H7 (cell line): ENCODE results near the gene TNC. TPM values are rescaled to one million over a fixed set of nuclear protein-coding genes. Genes with fewer than 3 reads are reported as not detected.

Source experiments
- DNase-seq: peaks from one replicate; pipeline ENCODE4 v3.0.0; 2012
- H3K27me3 ChIP-seq: 2 replicates; pipeline ENCODE4 v1.6.0; 2011; ENCODE audit warnings: mild to moderate bottlenecking, low read length; ENCODE audit not compliant: control insufficient read depth, insufficient read depth
- H3K36me3 ChIP-seq: replicated peaks from 2 replicates; pipeline ENCODE4 v1.5.1; 2011; ENCODE audit warnings: low read length; ENCODE audit not compliant: control insufficient read depth, insufficient read depth
- H3K4me3 ChIP-seq: 2 replicates; pipeline ENCODE4 v1.5.1; 2011; ENCODE audit warnings: low read depth, mild to moderate bottlenecking, control low read depth, low read length, moderate library complexity; ENCODE audit not compliant: insufficient read depth
- total RNA-seq: library from RNA; depleted of rRNA; stranded (reverse); fragments of >200 nt; shearing (Covaris generic); gene quantifications from 2 replicates; pipeline ENCODE4 v1.2.3, GENCODE V29; 2014

Gene TNC
- total RNA-seq, 1 experiment from 2014 or later, result 81.9 TPM

DNA sequence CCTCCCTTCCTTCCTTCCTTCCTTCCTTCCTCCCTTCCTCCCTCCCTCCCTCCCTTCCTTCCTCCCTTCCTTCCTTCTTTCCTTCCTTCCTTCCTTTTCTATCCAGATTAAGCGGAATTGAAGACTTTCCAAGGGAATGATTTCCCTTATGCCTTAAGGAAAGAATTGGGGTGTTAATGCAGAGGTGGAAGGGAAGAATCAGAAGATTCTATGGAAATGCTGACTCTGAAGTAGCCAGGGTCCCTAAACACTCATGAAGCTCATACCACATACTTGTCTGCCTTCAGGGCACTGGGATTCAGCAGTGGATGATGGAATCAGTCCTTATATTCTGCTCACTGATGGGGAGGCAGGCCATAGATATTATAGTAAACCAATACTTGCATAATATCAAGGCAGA lies 48.2 kb downstream of the TNC start:
- Histone ChIP-seq H3K36me3 (no peaks in the 10 kb centered on the region), H3K4me3 (no peak overlapping the region), H3K27me3 (no peaks in the 10 kb centered on the region)
- DNase-seq, result no peak

- Histone ChIP-seq H3K27me3 (no peaks in the 10 kb centered on the region), H3K36me3 (no peaks in the 10 kb centered on the region), H3K4me3 (no peak overlapping the region)
- no peak for DNase-seq
Measured at GRCh38 chr9:115069302-115069701, 48.7 kb downstream of the TNC start.

DNA sequence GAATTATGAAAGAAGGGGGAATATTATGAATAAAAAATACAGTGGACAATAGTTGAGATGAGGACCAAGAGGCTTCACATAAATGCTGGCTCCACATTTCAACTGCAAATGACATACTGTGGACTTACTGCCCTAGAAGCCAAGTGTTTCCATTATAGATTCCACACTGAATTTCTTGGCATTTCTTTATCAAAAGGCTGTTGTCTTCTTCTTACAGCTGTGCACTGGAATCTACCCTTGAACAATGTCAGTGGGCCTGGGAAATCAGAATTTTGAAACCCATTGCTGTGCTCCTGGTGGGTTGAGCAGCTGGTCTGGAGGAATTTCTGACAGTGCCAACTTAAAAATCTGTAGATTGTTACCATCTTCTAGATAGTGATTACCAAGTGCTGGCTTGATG lies 49.9 kb downstream of the TNC start:
- H3K27me3 ChIP-seq, result no peaks in the 10 kb centered on the region
- no peaks in the 10 kb centered on the region for H3K36me3 ChIP-seq
- H3K4me3 ChIP-seq, result no peak overlapping the region
- no peak for DNase-seq

DNA sequence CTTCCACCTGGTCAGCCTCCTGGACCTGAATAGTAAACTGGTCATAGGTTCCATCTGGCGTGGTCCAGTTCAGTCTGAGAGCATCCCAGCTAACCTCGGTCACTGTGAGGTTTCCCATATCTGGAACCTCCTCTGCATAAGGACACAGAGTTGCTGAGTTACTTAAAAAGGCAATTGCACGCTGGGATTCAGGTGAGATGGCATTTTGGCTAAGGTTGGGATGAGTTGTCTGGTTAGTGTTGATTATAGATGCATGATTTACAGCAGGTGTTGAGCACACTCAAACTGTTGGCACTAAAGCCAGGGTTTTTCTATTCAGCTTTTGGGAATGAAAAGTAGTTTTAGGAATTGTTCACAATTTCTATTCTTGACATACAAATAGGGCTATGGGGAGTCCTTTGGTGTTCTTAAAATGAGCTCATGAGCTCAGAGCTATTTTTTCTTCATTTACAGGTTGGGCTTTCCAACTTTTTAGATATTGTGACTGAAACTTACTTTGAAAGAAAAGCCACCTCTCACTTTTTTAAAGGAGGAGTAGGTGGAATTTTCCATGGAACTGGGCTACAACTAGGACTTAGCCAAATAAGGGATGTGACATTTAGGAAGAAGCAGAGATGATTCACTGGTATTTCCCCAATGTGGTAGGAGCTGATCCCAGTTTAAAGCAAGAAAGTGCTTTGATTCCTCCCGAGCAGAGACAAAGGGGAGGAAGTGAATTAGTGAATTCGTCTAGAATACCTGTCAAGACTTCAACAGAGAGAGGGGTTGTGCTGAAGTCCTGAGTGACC lies 54.7 kb downstream of the TNC start:
- DNase-seq, result no peak
- Histone ChIP-seq H3K36me3 (no peaks in the 10 kb centered on the region), H3K27me3 (no peaks in the 10 kb centered on the region), H3K4me3 (no peak overlapping the region)

DNA sequence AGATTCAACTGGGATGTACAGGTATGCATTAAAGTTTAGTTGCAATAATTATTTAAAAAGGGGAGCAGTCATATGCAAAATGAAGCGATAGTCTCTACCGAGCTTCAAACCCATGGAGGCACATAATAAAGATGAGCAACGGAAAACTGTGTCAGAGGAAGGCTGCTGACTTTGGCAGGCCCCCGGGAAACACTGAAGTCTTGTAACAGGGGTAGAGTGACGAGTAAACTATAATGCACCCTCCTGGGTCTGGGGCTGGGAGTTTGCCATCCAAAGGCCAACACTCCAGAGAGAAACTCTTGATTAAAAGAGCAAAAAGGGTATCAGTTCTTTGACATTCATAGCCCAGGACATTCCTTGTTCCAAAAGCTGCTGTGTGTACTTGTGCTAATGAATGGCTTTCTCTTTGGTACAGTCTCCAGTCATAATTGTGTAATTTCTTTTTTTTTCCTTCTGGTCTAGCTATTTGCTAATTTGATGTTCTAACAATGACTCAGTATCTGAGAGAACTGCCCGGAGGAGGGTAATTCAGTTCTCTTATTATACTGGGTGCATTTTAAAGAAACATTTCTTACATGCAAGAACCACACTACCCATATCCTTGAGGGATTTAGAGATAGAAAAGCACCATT lies 59.2 kb downstream of the TNC start:
- no peaks in the 10 kb centered on the region for H3K36me3 ChIP-seq
- no peak for DNase-seq
- H3K4me3 ChIP-seq, result no peak overlapping the region
- no peaks in the 10 kb centered on the region for H3K27me3 ChIP-seq

DNA sequence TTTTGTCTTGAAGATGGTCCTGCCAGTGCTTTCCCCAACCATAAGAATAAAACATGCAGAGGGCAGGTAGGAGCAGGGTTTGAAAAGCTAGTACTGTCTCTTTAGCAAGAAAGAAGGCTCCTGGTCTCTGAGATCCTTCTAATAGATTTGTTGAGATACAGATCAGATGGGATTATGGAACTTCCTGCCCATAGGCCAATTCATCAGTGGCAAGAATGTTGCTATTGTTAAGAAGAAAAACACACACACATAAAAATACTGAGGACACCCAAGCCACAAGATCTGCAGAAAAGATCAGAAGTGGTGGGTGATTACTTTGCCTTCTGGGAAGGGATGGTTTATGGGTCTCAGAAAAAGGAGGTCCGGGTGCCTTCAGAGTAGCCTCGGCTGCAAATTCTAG lies 59.8 kb downstream of the TNC start:
- Histone ChIP-seq H3K36me3 (no peaks in the 10 kb centered on the region), H3K4me3 (no peak overlapping the region), H3K27me3 (no peaks in the 10 kb centered on the region)
- DNase-seq, result no peak

- no peaks in the 10 kb centered on the region for H3K27me3 ChIP-seq
- DNase-seq, result no peak
- H3K4me3 ChIP-seq, result no peak overlapping the region
- H3K36me3 ChIP-seq, result no peaks in the 10 kb centered on the region
Measured at GRCh38 chr9:115057559-115057958, 60.4 kb downstream of the TNC start.

DNA sequence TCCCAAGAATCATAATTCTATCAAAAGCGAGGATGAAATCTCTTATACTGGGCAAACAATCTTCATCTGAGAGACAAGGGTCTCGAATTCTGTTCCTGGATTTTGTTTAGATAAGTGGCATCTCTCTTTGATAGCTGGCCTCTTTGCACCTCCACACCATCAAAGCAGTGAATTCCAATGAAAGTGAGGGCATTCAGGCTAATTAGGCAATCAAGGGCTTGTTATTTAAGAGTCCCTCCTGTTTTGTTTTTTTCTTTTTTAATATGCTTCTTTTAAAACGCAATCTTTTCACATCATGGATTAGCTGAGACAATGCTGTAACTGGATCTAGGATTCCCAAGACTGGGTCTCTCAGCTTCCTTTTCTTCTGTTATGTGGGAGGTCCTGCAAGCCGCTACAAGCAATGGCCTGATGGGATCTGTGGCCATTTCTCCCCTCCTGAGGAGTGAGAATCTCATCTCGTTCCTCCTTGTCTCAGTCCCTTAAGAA lies 67.9 kb downstream of the TNC start:
- H3K4me3 ChIP-seq, result no peak overlapping the region
- H3K36me3 ChIP-seq, result no peaks in the 10 kb centered on the region
- no peaks in the 10 kb centered on the region for H3K27me3 ChIP-seq
- DNase-seq, result no peak

- H3K36me3 ChIP-seq, result no peaks in the 10 kb centered on the region
- no peak overlapping the region for H3K4me3 ChIP-seq
- no peaks in the 10 kb centered on the region for H3K27me3 ChIP-seq
- DNase-seq, result no peak
Measured at GRCh38 chr9:115046824-115047223, 71.1 kb downstream of the TNC start.

DNA sequence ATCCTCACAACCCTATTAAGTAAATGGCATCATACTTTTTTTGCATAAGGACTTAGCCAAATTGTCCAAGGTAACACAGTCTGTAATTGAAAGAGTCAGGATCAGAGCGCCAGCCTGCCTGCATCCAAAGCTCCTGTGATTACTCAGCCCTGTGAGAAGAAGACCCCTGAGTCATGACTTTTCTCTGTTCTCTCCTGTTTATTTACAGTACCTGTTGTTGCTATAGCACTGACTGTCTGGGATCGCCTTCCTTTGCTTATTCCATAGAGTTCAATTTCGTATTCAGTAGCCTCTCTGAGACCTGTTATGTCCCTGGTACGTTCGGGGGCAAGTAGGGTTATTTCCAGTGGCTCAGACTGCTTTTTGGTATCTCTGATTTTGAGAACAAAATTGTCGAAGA lies 71.8 kb downstream of the TNC start:
- DNase-seq, result no peak
- H3K27me3 ChIP-seq, result no peaks in the 10 kb centered on the region
- H3K4me3 ChIP-seq, result no peak overlapping the region
- no peaks in the 10 kb centered on the region for H3K36me3 ChIP-seq

DNA sequence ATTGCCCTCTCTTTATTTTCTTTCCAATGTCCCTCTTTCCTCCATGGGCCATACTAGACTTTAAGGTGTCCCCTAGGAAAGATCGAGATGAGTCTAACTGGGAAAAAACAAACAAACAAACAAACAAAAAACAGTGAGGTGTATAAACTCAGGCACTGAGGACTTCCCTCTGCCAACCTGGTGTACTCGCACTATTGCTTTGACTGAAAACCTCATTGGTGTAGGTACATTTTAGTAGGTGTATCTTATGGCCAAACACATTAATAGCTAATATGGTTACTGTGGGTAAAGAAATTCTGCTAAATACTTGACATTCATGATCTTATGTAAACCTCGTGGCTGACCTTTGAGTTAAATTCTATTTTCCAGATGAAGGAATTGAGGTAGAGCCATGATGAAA lies 74.3 kb downstream of the TNC start:
- no peak for DNase-seq
- Histone ChIP-seq H3K36me3 (no peaks in the 10 kb centered on the region), H3K27me3 (no peaks in the 10 kb centered on the region), H3K4me3 (no peak overlapping the region)

DNA sequence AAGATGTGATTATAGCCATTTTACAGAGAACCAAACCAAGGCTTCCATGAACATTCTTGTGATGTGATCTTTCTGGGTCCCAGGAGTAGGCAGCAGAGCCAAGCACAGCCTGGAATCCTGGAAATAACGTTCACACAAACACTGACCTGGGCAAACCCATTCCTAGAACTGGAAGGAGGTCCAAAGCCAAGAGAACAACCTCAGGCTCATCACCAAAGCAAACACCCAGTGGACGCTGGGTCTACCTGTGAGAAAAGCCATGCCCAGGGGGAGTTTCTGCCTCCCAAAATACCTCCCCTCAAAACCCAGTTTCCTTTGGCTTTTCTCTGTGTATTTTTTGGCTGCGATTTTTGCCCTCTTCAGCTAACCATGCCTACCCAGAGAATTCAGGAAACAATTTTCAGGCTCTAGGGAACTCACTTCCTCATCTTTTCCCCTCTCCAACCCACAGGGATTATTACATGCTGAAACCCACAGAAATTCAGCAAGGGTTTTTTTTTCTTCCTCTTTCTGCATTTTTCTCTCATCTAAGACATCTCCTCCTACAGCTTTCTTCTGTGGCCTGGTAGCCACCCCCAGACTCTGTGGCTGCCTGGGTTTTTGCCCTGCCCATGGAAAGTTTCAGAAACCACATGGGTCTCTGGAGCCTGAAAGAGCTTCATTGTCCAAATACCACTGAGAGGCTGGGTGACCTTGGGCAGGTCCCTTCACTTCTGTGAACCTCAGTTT lies 75.0 kb downstream of the TNC start:
- Histone ChIP-seq H3K4me3 (no peak overlapping the region), H3K27me3 (no peaks in the 10 kb centered on the region), H3K36me3 (no peaks in the 10 kb centered on the region)
- DNase-seq, result no peak

DNA sequence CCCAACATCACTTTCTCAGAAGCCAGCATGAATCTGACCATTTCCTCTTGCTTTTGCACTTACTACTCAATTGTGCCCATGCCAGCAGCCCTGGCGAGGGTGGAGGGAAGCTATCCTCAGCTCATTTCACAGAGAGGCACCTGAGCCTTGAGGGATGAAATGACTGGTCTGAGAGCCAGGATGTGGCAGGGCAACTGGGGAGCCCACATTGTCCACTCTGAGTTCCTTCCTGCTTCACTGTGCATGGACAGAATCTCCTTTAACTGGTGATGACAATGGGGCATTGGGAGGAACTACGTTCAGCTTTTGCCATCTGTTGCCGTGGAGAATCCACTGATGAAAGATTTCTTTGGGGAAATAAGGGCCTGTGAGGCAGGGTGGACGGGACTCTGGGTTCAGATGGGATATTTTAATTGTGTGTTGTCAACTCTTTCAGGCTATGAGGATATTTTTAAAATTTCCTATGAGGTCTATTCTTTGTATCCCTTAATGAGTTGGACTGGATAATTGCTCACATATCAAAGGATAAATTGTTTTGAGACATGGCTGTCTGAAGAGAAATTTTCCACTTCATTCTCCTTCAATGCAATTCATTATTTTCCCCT lies 78.3 kb downstream of the TNC start:
- H3K27me3 ChIP-seq, result no peaks in the 10 kb centered on the region
- no peak overlapping the region for H3K4me3 ChIP-seq
- DNase-seq, result no peak
- no peaks in the 10 kb centered on the region for H3K36me3 ChIP-seq

- no peak for DNase-seq
- no peaks in the 10 kb centered on the region for H3K36me3 ChIP-seq
- H3K4me3 ChIP-seq, result no peak overlapping the region
- H3K27me3 ChIP-seq, result no peaks in the 10 kb centered on the region
Measured at GRCh38 chr9:115038178-115038577, 79.8 kb downstream of the TNC start.

DNA sequence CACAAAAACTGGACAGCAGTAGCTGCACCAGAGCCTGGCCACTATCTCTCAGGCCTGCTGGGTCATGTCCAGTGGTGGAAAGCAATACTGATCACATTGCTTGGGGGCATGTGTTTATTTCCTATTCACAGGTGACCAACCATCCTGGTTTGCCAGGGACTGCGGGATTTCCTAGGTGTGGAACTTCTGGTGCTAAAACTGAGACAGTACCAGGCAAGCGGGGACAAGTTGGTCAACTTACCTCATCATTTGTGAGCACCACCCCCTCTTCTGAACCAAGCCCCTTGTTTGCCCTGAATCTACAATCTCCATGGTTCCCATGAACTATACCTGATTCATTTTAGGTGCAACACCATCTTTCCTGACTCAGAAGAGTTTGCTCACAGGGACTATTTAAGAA lies 81.3 kb downstream of the TNC start:
- H3K4me3 ChIP-seq, result no peak overlapping the region
- no peaks in the 10 kb centered on the region for H3K36me3 ChIP-seq
- no peaks in the 10 kb centered on the region for H3K27me3 ChIP-seq
- DNase-seq, result no peak
